ENCODE results near the gene TSPAN32.

Gene TSPAN32

DNA sequence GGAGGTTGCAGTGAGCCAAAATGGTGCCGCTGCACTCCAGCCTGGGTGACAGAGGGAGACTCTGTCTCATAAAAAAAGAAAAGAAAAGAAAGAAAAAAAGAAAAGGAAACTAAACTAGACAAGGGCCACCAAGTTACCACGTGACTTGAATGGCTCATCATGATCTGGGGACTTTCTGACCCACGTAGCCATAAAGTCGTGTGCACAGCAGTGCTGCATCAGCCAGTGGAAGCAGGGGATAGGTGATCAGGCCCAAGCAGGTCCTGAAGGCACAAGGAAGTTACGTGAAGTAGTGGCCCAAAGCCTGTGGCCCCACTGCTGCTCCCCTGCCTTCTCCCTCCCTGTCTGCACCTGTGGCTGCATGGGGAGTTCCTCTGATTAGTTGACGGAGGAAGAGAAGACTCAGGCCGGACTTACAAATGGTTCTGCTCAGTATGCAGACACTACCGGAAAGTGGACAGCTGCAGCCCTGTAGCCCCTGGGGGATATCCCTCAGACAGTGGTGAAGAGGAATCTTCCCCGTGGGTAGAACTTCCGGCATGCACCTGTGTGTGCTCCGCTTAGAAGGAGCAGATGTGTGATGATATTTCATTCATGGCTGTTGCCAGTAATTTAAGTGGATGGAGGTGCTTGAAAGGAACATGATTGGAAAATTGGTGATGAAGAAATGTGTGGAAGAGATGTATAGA lies 57.1 kb downstream of the TSPAN32 start:
- Histone ChIP-seq H2BK120ac (ENCODE audit: low read depth, low read length) (no peak overlapping the region), H4K5ac (ENCODE audit: low read length) (no peak overlapping the region), H3K79me1 (ENCODE audit: low read length) (no peaks in the 10 kb centered on the region), H3K56ac (ENCODE audit: low read length) (no peak overlapping the region), H3K79me2 (ENCODE audit: control insufficient read depth, insufficient read depth, low read length) (no peaks in the 10 kb centered on the region), H3K18ac (ENCODE audit: low read length) (no peak overlapping the region), H2AK5ac (ENCODE audit: low read length) (no peak overlapping the region), H3K4me3 (ENCODE audit: low read length) (no peak overlapping the region), H3K4me2 (ENCODE audit: low read length) (no peak overlapping the region), H3K4ac (ENCODE audit: low read depth, low read length) (no peak overlapping the region), H2BK5ac (ENCODE audit: low read length) (no peak overlapping the region), H3K4me1 (ENCODE audit: control insufficient read depth, low read depth, low read length) (no peaks in the 10 kb centered on the region), H3K23ac (ENCODE audit: low read length) (no peak overlapping the region), H4K8ac (ENCODE audit: low read depth, low read length) (no peak overlapping the region), H3K36me3 (ENCODE audit: control insufficient read depth, insufficient read depth, low read length) (no peaks in the 10 kb centered on the region), H3K27me3 (ENCODE audit: insufficient read depth, low read length, poor library complexity) (no peaks in the 10 kb centered on the region), H3K27ac (ENCODE audit: low read depth, low read length) (no peak overlapping the region), H2BK15ac (replicated peaks; ENCODE audit: low read depth) (no peak overlapping the region), H3K9ac (ENCODE audit: low read length) (no peak overlapping the region)
- WGBS (ENCODE audit: extremely low coverage, insufficient coverage, low lambda C conversion rate), result no CpG with 5 or more reads among the region's 11 CpGs
- no peak for DNase-seq

DNA sequence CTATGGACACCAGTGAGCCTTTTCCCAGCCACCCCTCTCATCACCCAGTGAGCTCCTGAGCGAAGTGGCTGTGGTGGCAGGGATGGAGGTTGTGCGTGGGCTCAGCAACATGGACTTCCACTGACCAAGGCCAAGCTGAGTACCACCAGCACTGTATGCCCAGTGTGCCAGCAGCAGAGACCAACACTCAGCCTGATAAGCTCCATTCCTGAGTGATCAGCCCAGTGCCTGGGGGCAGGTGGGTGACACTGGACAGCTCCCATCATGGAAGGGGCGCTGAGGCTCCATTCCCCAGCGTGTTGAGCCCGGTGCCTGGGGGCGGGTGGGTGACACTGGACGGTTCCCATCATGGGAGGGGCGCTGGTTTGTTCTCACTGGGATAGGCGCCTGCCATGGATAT lies 57.7 kb downstream of the TSPAN32 start:
- no peak for DNase-seq
- Histone ChIP-seq H2BK120ac (ENCODE audit: low read depth, low read length) (no peak overlapping the region), H2BK15ac (replicated peaks; ENCODE audit: low read depth) (no peak overlapping the region), H3K56ac (ENCODE audit: low read length) (no peak overlapping the region), H3K18ac (ENCODE audit: low read length) (no peak overlapping the region), H4K5ac (ENCODE audit: low read length) (no peak overlapping the region), H2AK5ac (ENCODE audit: low read length) (no peak overlapping the region), H3K23ac (ENCODE audit: low read length) (no peak overlapping the region), H3K4me1 (ENCODE audit: control insufficient read depth, low read depth, low read length) (no peaks in the 10 kb centered on the region), H3K27me3 (ENCODE audit: insufficient read depth, low read length, poor library complexity) (no peaks in the 10 kb centered on the region), H3K36me3 (ENCODE audit: control insufficient read depth, insufficient read depth, low read length) (no peaks in the 10 kb centered on the region), H3K4me3 (ENCODE audit: low read length) (no peak overlapping the region), H4K8ac (ENCODE audit: low read depth, low read length) (no peak overlapping the region), H3K4me2 (ENCODE audit: low read length) (no peak overlapping the region), H3K79me2 (ENCODE audit: control insufficient read depth, insufficient read depth, low read length) (no peaks in the 10 kb centered on the region), H3K27ac (ENCODE audit: low read depth, low read length) (no peak overlapping the region), H2BK5ac (ENCODE audit: low read length) (no peak overlapping the region), H3K4ac (ENCODE audit: low read depth, low read length) (no peak overlapping the region), H3K9ac (ENCODE audit: low read length) (no peak overlapping the region), H3K79me1 (ENCODE audit: low read length) (no peaks in the 10 kb centered on the region)
- WGBS (ENCODE audit: extremely low coverage, insufficient coverage, low lambda C conversion rate), result no CpG with 5 or more reads among the region's 9 CpGs

DNA sequence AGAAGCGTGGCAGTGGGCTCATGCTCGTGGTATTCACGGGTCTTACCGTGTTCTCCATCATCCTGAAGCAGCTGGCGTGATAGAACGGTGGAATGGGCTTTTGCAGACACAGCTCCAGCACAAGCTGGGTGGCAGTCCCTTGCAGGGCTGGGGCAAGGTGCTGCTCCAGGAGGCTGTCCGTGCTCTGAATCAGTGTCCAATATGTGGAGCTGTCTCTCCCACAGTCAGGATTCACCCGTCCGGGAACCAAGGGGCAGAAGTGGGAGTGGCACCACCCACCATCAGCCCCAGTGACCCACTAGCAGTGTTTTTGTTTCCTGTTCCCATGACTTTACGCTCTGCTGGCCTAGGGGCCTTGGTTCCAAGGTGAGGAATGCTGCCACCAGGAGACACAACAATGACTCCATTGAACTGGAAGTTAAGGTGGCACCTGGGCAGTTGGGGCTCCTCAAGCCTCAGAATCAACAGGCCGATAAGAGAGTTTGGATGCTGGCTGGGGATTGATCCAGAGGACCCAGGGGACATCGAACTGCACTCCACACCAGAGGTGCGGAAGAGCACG lies 58.3 kb downstream of the TSPAN32 start:
- no peaks in the 10 kb centered on the region for H3K79me2 ChIP-seq (ENCODE audit: control insufficient read depth, insufficient read depth, low read length)
- no CpG with 5 or more reads among the region's 14 CpGs for WGBS (ENCODE audit: extremely low coverage, insufficient coverage, low lambda C conversion rate)
- no peak overlapping the region for H4K5ac ChIP-seq (ENCODE audit: low read length)
- H3K4me1 ChIP-seq (ENCODE audit: control insufficient read depth, low read depth, low read length), result no peaks in the 10 kb centered on the region
- no peak overlapping the region for H3K18ac ChIP-seq (ENCODE audit: low read length)
- H2BK5ac ChIP-seq (ENCODE audit: low read length), result no peak overlapping the region
- H4K8ac ChIP-seq (ENCODE audit: low read depth, low read length), result no peak overlapping the region
- no peaks in the 10 kb centered on the region for H3K36me3 ChIP-seq (ENCODE audit: control insufficient read depth, insufficient read depth, low read length)
- no peak overlapping the region for H2BK120ac ChIP-seq (ENCODE audit: low read depth, low read length)
- no peak overlapping the region for H3K27ac ChIP-seq (ENCODE audit: low read depth, low read length)
- no peak overlapping the region for H3K4me2 ChIP-seq (ENCODE audit: low read length)
- no peak overlapping the region for H3K4me3 ChIP-seq (ENCODE audit: low read length)
- no peak overlapping the region for H2AK5ac ChIP-seq (ENCODE audit: low read length)
- H3K9ac ChIP-seq (ENCODE audit: low read length), result no peak overlapping the region
- H3K27me3 ChIP-seq (ENCODE audit: insufficient read depth, low read length, poor library complexity), result no peaks in the 10 kb centered on the region
- no peak for DNase-seq
- no peak overlapping the region for H3K56ac ChIP-seq (ENCODE audit: low read length)
- no peaks in the 10 kb centered on the region for H3K79me1 ChIP-seq (ENCODE audit: low read length)
- H3K4ac ChIP-seq (ENCODE audit: low read depth, low read length), result no peak overlapping the region
- no peak overlapping the region for H3K23ac ChIP-seq (ENCODE audit: low read length)
- H2BK15ac ChIP-seq (replicated peaks; ENCODE audit: low read depth), result no peak overlapping the region

DNA sequence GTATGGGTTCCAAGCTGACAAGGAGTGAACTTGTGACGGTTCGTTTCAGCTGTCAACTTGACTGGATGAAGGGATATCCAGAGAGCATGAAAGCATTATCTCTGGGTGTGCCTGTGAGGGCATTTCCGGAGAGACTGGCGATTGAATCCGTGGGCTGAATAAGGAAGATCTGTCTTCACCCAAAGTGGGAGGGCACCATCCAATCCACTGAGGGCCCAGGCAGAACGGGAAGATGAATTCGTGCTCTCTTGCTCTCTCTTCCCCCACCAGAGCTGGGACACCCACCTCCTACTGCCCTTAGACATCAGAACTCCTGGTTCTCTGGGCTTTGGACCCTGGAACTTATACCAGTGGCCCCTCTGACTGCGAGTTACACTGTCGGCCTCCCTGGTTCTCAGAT lies 59.8 kb downstream of the TSPAN32 start:
- Histone ChIP-seq H2BK120ac (ENCODE audit: low read depth, low read length) (no peak overlapping the region), H3K9ac (ENCODE audit: low read length) (no peak overlapping the region), H4K8ac (ENCODE audit: low read depth, low read length) (no peak overlapping the region), H3K4me1 (ENCODE audit: control insufficient read depth, low read depth, low read length) (no peaks in the 10 kb centered on the region), H2BK15ac (replicated peaks; ENCODE audit: low read depth) (no peak overlapping the region), H3K79me2 (ENCODE audit: control insufficient read depth, insufficient read depth, low read length) (no peaks in the 10 kb centered on the region), H2AK5ac (ENCODE audit: low read length) (no peak overlapping the region), H3K56ac (ENCODE audit: low read length) (no peak overlapping the region), H4K5ac (ENCODE audit: low read length) (no peak overlapping the region), H3K27ac (ENCODE audit: low read depth, low read length) (no peak overlapping the region), H3K18ac (ENCODE audit: low read length) (no peak overlapping the region), H3K27me3 (ENCODE audit: insufficient read depth, low read length, poor library complexity) (no peaks in the 10 kb centered on the region), H3K23ac (ENCODE audit: low read length) (no peak overlapping the region), H3K4me2 (ENCODE audit: low read length) (no peak overlapping the region), H3K79me1 (ENCODE audit: low read length) (no peaks in the 10 kb centered on the region), H3K4ac (ENCODE audit: low read depth, low read length) (no peak overlapping the region), H3K4me3 (ENCODE audit: low read length) (no peak overlapping the region), H3K36me3 (ENCODE audit: control insufficient read depth, insufficient read depth, low read length) (no peaks in the 10 kb centered on the region), H2BK5ac (ENCODE audit: low read length) (no peak overlapping the region)
- no CpG with 5 or more reads among the region's 9 CpGs for WGBS (ENCODE audit: extremely low coverage, insufficient coverage, low lambda C conversion rate)
- DNase-seq, result no peak

DNA sequence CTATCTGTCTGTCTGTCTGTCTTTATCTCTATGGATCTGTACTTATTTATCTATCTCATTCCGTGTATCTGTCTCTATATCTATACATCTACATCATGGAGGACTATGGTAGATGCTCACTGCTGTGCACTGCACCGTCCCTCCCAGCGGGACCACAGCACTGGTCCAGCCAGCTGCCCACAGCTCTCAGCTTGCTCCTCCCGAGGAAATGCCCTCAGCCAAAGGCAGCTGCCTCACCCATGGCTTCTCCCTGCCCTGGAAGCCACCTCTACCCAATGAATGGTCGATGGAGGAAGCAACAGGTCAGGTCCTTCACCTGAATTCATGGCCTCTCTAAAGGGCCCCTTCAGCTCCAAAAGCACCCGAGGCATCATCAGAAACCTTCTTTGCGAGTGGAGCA lies 60.6 kb downstream of the TSPAN32 start:
- no peak overlapping the region for H3K9ac ChIP-seq (ENCODE audit: low read length)
- H3K79me2 ChIP-seq (ENCODE audit: control insufficient read depth, insufficient read depth, low read length), result no peaks in the 10 kb centered on the region
- H3K4me1 ChIP-seq (ENCODE audit: control insufficient read depth, low read depth, low read length), result no peaks in the 10 kb centered on the region
- no peak overlapping the region for H3K56ac ChIP-seq (ENCODE audit: low read length)
- H3K27me3 ChIP-seq (ENCODE audit: insufficient read depth, low read length, poor library complexity), result no peaks in the 10 kb centered on the region
- H3K18ac ChIP-seq (ENCODE audit: low read length), result no peak overlapping the region
- no peak for DNase-seq
- no peak overlapping the region for H4K5ac ChIP-seq (ENCODE audit: low read length)
- no peak overlapping the region for H2BK5ac ChIP-seq (ENCODE audit: low read length)
- H2AK5ac ChIP-seq (ENCODE audit: low read length), result no peak overlapping the region
- no peaks in the 10 kb centered on the region for H3K79me1 ChIP-seq (ENCODE audit: low read length)
- WGBS (ENCODE audit: extremely low coverage, insufficient coverage, low lambda C conversion rate), result no CpG with 5 or more reads among the region's 7 CpGs
- no peak overlapping the region for H3K4me3 ChIP-seq (ENCODE audit: low read length)
- H3K4ac ChIP-seq (ENCODE audit: low read depth, low read length), result no peak overlapping the region
- no peak overlapping the region for H2BK15ac ChIP-seq (replicated peaks; ENCODE audit: low read depth)
- no peak overlapping the region for H4K8ac ChIP-seq (ENCODE audit: low read depth, low read length)
- no peak overlapping the region for H3K27ac ChIP-seq (ENCODE audit: low read depth, low read length)
- H2BK120ac ChIP-seq (ENCODE audit: low read depth, low read length), result no peak overlapping the region
- H3K4me2 ChIP-seq (ENCODE audit: low read length), result no peak overlapping the region
- no peak overlapping the region for H3K23ac ChIP-seq (ENCODE audit: low read length)
- no peaks in the 10 kb centered on the region for H3K36me3 ChIP-seq (ENCODE audit: control insufficient read depth, insufficient read depth, low read length)

DNA sequence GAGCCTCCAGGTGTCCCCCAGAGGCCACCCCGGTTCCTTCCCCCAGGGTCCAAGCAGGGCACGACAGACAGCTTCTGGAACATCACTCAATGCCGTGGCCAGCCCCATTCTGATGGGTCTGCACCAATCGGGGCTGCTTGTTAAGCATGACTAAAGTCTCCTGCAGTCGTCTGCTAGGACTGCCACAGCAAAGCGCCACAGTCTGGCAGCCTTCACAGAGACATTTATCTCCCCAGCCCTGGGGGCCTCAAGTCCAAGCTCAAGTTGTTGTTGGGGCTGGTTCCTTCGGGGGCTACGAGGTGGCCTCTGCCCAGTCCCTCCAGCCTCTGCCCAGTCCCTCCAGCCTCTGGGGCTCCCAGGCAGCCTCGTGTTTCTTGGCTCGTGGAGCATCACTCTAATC lies 61.3 kb downstream of the TSPAN32 start:
- Histone ChIP-seq H3K56ac (ENCODE audit: low read length) (no peak overlapping the region), H4K5ac (ENCODE audit: low read length) (no peak overlapping the region)
- WGBS (ENCODE audit: extremely low coverage, insufficient coverage, low lambda C conversion rate), result no CpG with 5 or more reads among the region's 10 CpGs

More for the DNA sequence above, 61.3 kb downstream of the TSPAN32 start:
- Histone ChIP-seq H3K27me3 (ENCODE audit: insufficient read depth, low read length, poor library complexity) (no peaks in the 10 kb centered on the region), H3K4me2 (ENCODE audit: low read length) (no peak overlapping the region), H2BK15ac (replicated peaks; ENCODE audit: low read depth) (no peak overlapping the region), H2BK120ac (ENCODE audit: low read depth, low read length) (no peak overlapping the region), H3K27ac (ENCODE audit: low read depth, low read length) (no peak overlapping the region), H3K4ac (ENCODE audit: low read depth, low read length) (no peak overlapping the region), H3K36me3 (ENCODE audit: control insufficient read depth, insufficient read depth, low read length) (no peaks in the 10 kb centered on the region), H3K4me3 (ENCODE audit: low read length) (no peak overlapping the region), H3K4me1 (ENCODE audit: control insufficient read depth, low read depth, low read length) (no peaks in the 10 kb centered on the region), H3K18ac (ENCODE audit: low read length) (no peak overlapping the region), H2BK5ac (ENCODE audit: low read length) (no peak overlapping the region), H3K9ac (ENCODE audit: low read length) (no peak overlapping the region), H3K79me1 (ENCODE audit: low read length) (no peaks in the 10 kb centered on the region), H3K79me2 (ENCODE audit: control insufficient read depth, insufficient read depth, low read length) (no peaks in the 10 kb centered on the region), H2AK5ac (ENCODE audit: low read length) (no peak overlapping the region), H3K23ac (ENCODE audit: low read length) (no peak overlapping the region), H4K8ac (ENCODE audit: low read depth, low read length) (no peak overlapping the region)
- no peak for DNase-seq
